Sigmoid colon (tissue), 7 donors: ENCODE results near the gene DLGAP3. TPM values are rescaled to one million over a fixed set of nuclear protein-coding genes. Genes with fewer than 3 reads are reported as not detected.

Experiments used
- DNase-seq: peaks from one replicate; pipeline ENCODE4 v3.0.0-alpha.2; 2019
- H3K27ac ChIP-seq, 4 donors: fragments of 200-600 bp; sonication (generic); one replicate each; pipeline ENCODE4 v1.5.1; 2016 to 2019; ENCODE audit warnings: mild to moderate bottlenecking in 1 of 4
- H3K27me3 ChIP-seq, 3 donors: fragments of 200-600 bp; sonication (generic); one replicate each; pipeline ENCODE4 v1.5.1; 2019; ENCODE audit warnings: mild to moderate bottlenecking in 1 of 3
- H3K36me3 ChIP-seq, 4 donors: fragments of 200-600 bp; sonication (generic); one replicate each; pipeline ENCODE4 v1.5.1; 2016 to 2019
- H3K4me1 ChIP-seq, 4 donors: fragments of 200-600 bp; sonication (generic); one replicate each; pipeline ENCODE4 v1.5.1; 2017 to 2019
- H3K4me3 ChIP-seq, 4 donors: fragments of 200-600 bp; sonication (generic); one replicate each; pipeline ENCODE4 v1.5.1; 2017 to 2019; ENCODE audit warnings: mild to moderate bottlenecking in 2 of 4, moderate library complexity in 1 of 4
- H3K9me3 ChIP-seq, 4 donors: fragments of 200-600 bp in 3 of 4; sonication (generic) in 3 of 4; one replicate each; pipeline versions ENCODE4 v1.5.1 to v1.6.1; 2013 to 2019
- CTCF ChIP-seq, 4 experiments: fragments of 450-650 bp in 3 of 4; fragments of 200-600 bp in 1 of 4; IDR thresholded peaks; one replicate each; pipeline ENCODE4 v1.5.1; 2016 to 2019; ENCODE audit warnings: antibody characterized with exemption in 4 of 4, mild to moderate bottlenecking in 3 of 4, moderate library complexity in 2 of 4
- EP300 ChIP-seq, 4 donors: sonication (generic); formaldehyde crosslinking; IDR thresholded peaks; one replicate each; pipeline ENCODE4 v1.6.1; 2017; ENCODE audit warnings: antibody characterized with exemption in 4 of 4
- POLR2A ChIP-seq, 2 donors: fragments of 450-650 bp; IDR thresholded peaks; one replicate each; pipeline ENCODE4 v1.6.1; 2016; ENCODE audit warnings: antibody characterized with exemption in 2 of 2, mild to moderate bottlenecking in 2 of 2, moderate library complexity in 2 of 2
- POLR2AphosphoS5 ChIP-seq, 4 donors: sonication (generic); formaldehyde crosslinking; IDR thresholded peaks; one replicate each; pipeline ENCODE4 v1.6.1; 2017; ENCODE audit warnings: antibody characterized with exemption in 4 of 4
- WGBS, 2 donors: extraction: QIAGEN DNeasy Blood & Tissue Kit; methylation state at CpG; one replicate each; pipeline ENCODE4 v1.1.7; 2013; 5-methylcytosine and 5-hydroxymethylcytosine counted together
- intact Hi-C: fragments of 100-400 bp; cut with DNase I; formaldehyde crosslinking; loops from one replicate; pipeline ENCODE4 v1.15.1; 2023
- polyA plus RNA-seq, 3 donors: library from polyadenylated mRNA; stranded (reverse); fragments of 200-250 nt; gene quantifications; one replicate each; pipeline ENCODE4 v1.2.3, GENCODE V29; 2013
- total RNA-seq, 4 donors: library from RNA; depleted of rRNA; stranded (reverse); fragments of >200 nt; gene quantifications; one replicate each; pipeline ENCODE4 v1.1.0, GENCODE V29; 2016
- donor health status: healthy with polysubstance abuse.
- donor health status: Bipolar disorder and iron deficiency.
- donor health status: healthy.

The DLGAP3 gene
- total and polyA plus RNA-seq, 7 donors: 0.36 to 0.68 (median 0.55) TPM; not detected in 2

GRCh38 chr1:34842073-34842472, 87.4 kb downstream of the DLGAP3 start:
- Histone ChIP-seq H3K4me1 (peaks cover 0 to 3% (median 0%) of the 10 kb centered on the region in 4 donors), H3K36me3 (no peaks in the 10 kb centered on the region), H3K4me3 (no peak overlapping the region), H3K9me3 (no peaks in the 10 kb centered on the region), H3K27me3 (no peaks in the 10 kb centered on the region), H3K27ac (no peak overlapping the region)
- no peak for DNase-seq
- 57 to 60% methylated on average over 3 of the region's 3 CpGs for WGBS, 2 donors
- TF ChIP-seq POLR2AphosphoS5 (IDR thresholded peaks at IDR 0.05) (no peak), POLR2A (IDR thresholded peaks at IDR 0.05) (no peak), EP300 (IDR thresholded peaks at IDR 0.05) (no peak), CTCF (IDR thresholded peaks at IDR 0.05) (no peak)
- intact Hi-C loops: no loop called here

- no peak overlapping the region for H3K27ac ChIP-seq
- 87 to 92% methylated on average over 3 of the region's 3 CpGs for WGBS, 2 donors
- H3K4me1 ChIP-seq: no peaks in the 10 kb centered on the region
- DNase-seq: no peak
- no peaks in the 10 kb centered on the region for H3K36me3 ChIP-seq
- intact Hi-C loops: no loop called here
- no peak overlapping the region for H3K4me3 ChIP-seq
- TF ChIP-seq CTCF (IDR thresholded peaks at IDR 0.05) (no peak), EP300 (IDR thresholded peaks at IDR 0.05) (no peak), POLR2A (IDR thresholded peaks at IDR 0.05) (no peak), POLR2AphosphoS5 (IDR thresholded peaks at IDR 0.05) (no peak)
- H3K27me3 ChIP-seq: no peaks in the 10 kb centered on the region
- H3K9me3 ChIP-seq: no peaks in the 10 kb centered on the region
Observed at GRCh38 chr1:34840426-34840825, 89.0 kb downstream of the DLGAP3 start.

- no peak for DNase-seq
- Histone ChIP-seq H3K4me1 (no peaks in the 10 kb centered on the region), H3K27me3 (no peaks in the 10 kb centered on the region), H3K4me3 (no peak overlapping the region), H3K36me3 (no peaks in the 10 kb centered on the region), H3K27ac (no peak overlapping the region), H3K9me3 (no peaks in the 10 kb centered on the region)
- TF ChIP-seq EP300 (IDR thresholded peaks at IDR 0.05) (no peak), CTCF (IDR thresholded peaks at IDR 0.05) (no peak), POLR2A (IDR thresholded peaks at IDR 0.05) (no peak), POLR2AphosphoS5 (IDR thresholded peaks at IDR 0.05) (no peak)
- WGBS, 2 donors: 83 to 87% methylated on average over 14 of the region's 14 CpGs
- intact Hi-C loops: no loop called here
Observed at GRCh38 chr1:34839526-34840305, 89.7 kb downstream of the DLGAP3 start.

GRCh38 chr1:34833711-34834110, 95.7 kb downstream of the DLGAP3 start:
- 92% methylated on average over 1 of the region's 1 CpG for WGBS, 2 donors
- H3K9me3 ChIP-seq: no peaks in the 10 kb centered on the region
- no peaks in the 10 kb centered on the region for H3K27me3 ChIP-seq
- H3K4me3 ChIP-seq: no peak overlapping the region
- no peaks in the 10 kb centered on the region for H3K36me3 ChIP-seq
- no peaks in the 10 kb centered on the region for H3K4me1 ChIP-seq
- no peak for DNase-seq
- TF ChIP-seq POLR2A (IDR thresholded peaks at IDR 0.05) (no peak), POLR2AphosphoS5 (IDR thresholded peaks at IDR 0.05) (no peak), EP300 (IDR thresholded peaks at IDR 0.05) (no peak), CTCF (IDR thresholded peaks at IDR 0.05) (no peak)
- H3K27ac ChIP-seq: no peak overlapping the region
- intact Hi-C loops: no loop called here
